ENCODE data around the gene ATXN3L. TPM values are rescaled to one million over a fixed set of nuclear protein-coding genes. Genes with fewer than 3 reads are reported as not detected.

ATXN3L gene
- total RNA-seq, 1 experiment from 2014 or later, result not detected

DNA sequence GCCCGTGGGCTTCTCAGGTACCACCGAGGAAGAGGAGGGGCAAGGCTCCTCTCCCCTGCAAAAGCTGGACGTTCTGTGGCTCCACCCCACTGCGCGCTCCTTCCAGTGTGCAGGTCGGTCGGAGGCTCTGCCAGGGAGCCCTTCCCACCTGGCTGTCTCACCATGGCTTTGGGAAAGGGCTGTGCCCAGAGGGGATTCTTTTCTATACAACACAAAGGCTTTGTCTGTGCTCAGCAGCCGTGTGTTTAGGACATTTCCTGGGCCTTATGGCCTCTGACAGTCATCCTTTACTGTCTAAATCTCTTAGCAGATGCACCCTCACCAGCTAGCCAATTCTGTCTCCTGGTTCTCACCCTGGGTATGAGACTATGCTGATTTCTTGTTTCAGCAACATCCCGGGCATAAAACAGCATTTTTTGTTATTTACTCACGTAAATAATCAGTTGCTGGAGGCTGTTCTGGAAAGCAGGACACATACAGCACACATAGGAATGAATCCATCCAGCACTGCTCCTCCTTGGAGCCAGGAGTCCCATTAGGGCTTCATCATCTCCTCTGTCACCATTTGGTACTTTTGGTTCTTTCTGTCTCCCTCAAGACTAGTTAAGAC, 20.4 kb upstream of the ATXN3L start:
- H3K79me2 ChIP-seq (ENCODE audit: low read length), result no peaks in the 10 kb centered on the region
- intact Hi-C loops (cut with micrococcal nuclease), result no loop called here
- TF ChIP-seq EZH2phosphoT487 (IDR thresholded peaks at IDR 0.05; ENCODE audit: borderline replicate concordance, low read length) (no peak), CTCF (conservative IDR thresholded peaks at IDR 0.05; ENCODE audit: low read depth, low read length) (no peak), EZH2 (IDR thresholded peaks at IDR 0.05; ENCODE audit: low read length, unreplicated experiment) (no peak)
- no peak overlapping the region for H3K27ac ChIP-seq (ENCODE audit: low read length)
- peaks cover 7% of the 10 kb centered on the region for H3K4me1 ChIP-seq (ENCODE audit: insufficient read depth, low read length)
- no peaks in the 10 kb centered on the region for H3F3A ChIP-seq (ENCODE audit: low read length, unreplicated experiment)
- BruUV-seq (replicated peaks), result no TSS peak
- H3K36me3 ChIP-seq (ENCODE audit: low read depth, low read length), result no peaks in the 10 kb centered on the region
- no peaks in the 10 kb centered on the region for H3K9me3 ChIP-seq (ENCODE audit: low read length)
- no peak overlapping the region for H3K4me2 ChIP-seq (ENCODE audit: low read length)
- ChIA-PET CTCF (no interaction called here), POLR2A (ENCODE audit: unreplicated experiment) (interaction anchor here (0.6 kb wide), 1 partner anchor 53 kb away, joined by 3 read pairs; no protein-coding TSS in a partner anchor)
- H3K9ac ChIP-seq (ENCODE audit: low read length), result no peak overlapping the region
- no peak overlapping the region for H3K4me3 ChIP-seq (ENCODE audit: low read length)
- DNase-seq (no peak), ATAC-seq (no peak)
- no peak overlapping the region for H2AFZ ChIP-seq (ENCODE audit: low read length)
- no peaks in the 10 kb centered on the region for H4K20me1 ChIP-seq (ENCODE audit: low read length)
- no peaks in the 10 kb centered on the region for H3K27me3 ChIP-seq (ENCODE audit: low read length)
- no peaks in the 10 kb centered on the region for H3K9me2 ChIP-seq (replicated peaks; ENCODE audit: low read length)

- POLR2A ChIA-PET (ENCODE audit: unreplicated experiment), result no interaction called here
- no TSS peak for BruUV-seq (replicated peaks)
- Histone ChIP-seq H3K36me3 (ENCODE audit: low read depth, low read length) (no peaks in the 10 kb centered on the region), H3K4me1 (ENCODE audit: insufficient read depth, low read length) (peaks cover 7% of the 10 kb centered on the region), H3K9me2 (replicated peaks; ENCODE audit: low read length) (no peaks in the 10 kb centered on the region), H3K9me3 (ENCODE audit: low read length) (no peaks in the 10 kb centered on the region), H4K20me1 (ENCODE audit: low read length) (no peaks in the 10 kb centered on the region), H3K9ac (ENCODE audit: low read length) (no peak overlapping the region), H3F3A (ENCODE audit: low read length, unreplicated experiment) (no peaks in the 10 kb centered on the region), H3K27ac (ENCODE audit: low read length) (no peak overlapping the region), H3K4me2 (ENCODE audit: low read length) (no peak overlapping the region), H2AFZ (ENCODE audit: low read length) (no peak overlapping the region), H3K79me2 (ENCODE audit: low read length) (no peaks in the 10 kb centered on the region), H3K27me3 (ENCODE audit: low read length) (no peaks in the 10 kb centered on the region), H3K4me3 (ENCODE audit: low read length) (no peak overlapping the region)
- CTCF ChIA-PET, result no interaction called here
- intact Hi-C loops (cut with micrococcal nuclease), result no loop called here
- DNase-seq (no peak), ATAC-seq (no peak)
- TF ChIP-seq EZH2phosphoT487 (IDR thresholded peaks at IDR 0.05; ENCODE audit: borderline replicate concordance, low read length) (no peak), EZH2 (IDR thresholded peaks at IDR 0.05; ENCODE audit: low read length, unreplicated experiment) (no peak), CTCF (conservative IDR thresholded peaks at IDR 0.05; ENCODE audit: low read depth, low read length) (no peak)
These were observed 19.8 kb upstream of the ATXN3L start for GRCh38 chrX:13339607-13340006.

DNA sequence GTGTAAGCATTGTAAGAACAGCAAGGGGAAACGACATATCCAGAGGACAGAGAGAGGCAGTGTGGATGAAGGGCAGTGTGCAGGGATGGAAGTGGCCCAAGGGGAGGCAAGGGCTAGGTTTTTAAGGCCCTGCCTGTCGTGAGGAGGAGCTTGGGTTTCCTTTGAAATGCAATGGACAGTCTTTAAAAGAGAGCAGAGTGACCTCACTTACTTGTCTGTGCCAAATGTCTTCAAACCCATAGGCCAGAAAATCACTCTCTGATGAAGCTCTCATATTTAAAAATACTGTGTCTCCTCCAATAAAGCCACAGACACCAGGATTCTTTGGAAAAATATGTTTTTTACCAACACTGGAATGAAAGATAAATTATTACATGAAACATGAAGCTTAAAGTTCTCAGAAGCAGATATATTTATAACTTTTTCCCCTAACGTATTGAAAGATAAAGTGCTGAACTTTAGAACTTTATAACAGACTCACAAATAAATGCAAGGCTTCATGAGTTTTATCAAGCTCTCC, 19.2 kb upstream of the ATXN3L start:
- H3K9ac ChIP-seq (ENCODE audit: low read length), result no peak overlapping the region
- H2AFZ ChIP-seq (ENCODE audit: low read length), result no peak overlapping the region
- ChIA-PET CTCF (no interaction called here), POLR2A (ENCODE audit: unreplicated experiment) (no interaction called here)
- H3K27ac ChIP-seq (ENCODE audit: low read length), result no peak overlapping the region
- no peaks in the 10 kb centered on the region for H3K79me2 ChIP-seq (ENCODE audit: low read length)
- H3K9me2 ChIP-seq (replicated peaks; ENCODE audit: low read length), result no peaks in the 10 kb centered on the region
- H3K36me3 ChIP-seq (ENCODE audit: low read depth, low read length), result no peaks in the 10 kb centered on the region
- DNase-seq (no peak), ATAC-seq (no peak)
- no peak overlapping the region for H3K4me2 ChIP-seq (ENCODE audit: low read length)
- no peaks in the 10 kb centered on the region for H3K27me3 ChIP-seq (ENCODE audit: low read length)
- TF ChIP-seq EZH2 (IDR thresholded peaks at IDR 0.05; ENCODE audit: low read length, unreplicated experiment) (no peak), EZH2phosphoT487 (IDR thresholded peaks at IDR 0.05; ENCODE audit: borderline replicate concordance, low read length) (no peak), CTCF (conservative IDR thresholded peaks at IDR 0.05; ENCODE audit: low read depth, low read length) (no peak)
- BruUV-seq (replicated peaks), result no TSS peak
- intact Hi-C loops (cut with micrococcal nuclease), result no loop called here
- peaks cover 7% of the 10 kb centered on the region for H3K4me1 ChIP-seq (ENCODE audit: insufficient read depth, low read length)
- H3K4me3 ChIP-seq (ENCODE audit: low read length), result no peak overlapping the region
- no peaks in the 10 kb centered on the region for H4K20me1 ChIP-seq (ENCODE audit: low read length)
- H3K9me3 ChIP-seq (ENCODE audit: low read length), result no peaks in the 10 kb centered on the region
- no peaks in the 10 kb centered on the region for H3F3A ChIP-seq (ENCODE audit: low read length, unreplicated experiment)

Data from PC-3 (cell line).